GM19043 (cell line): ENCODE data around the gene DDX3X.
"Not testable (repeated sequence)": the region's sequence is repeated elsewhere in the genome, so short reads cannot be mapped to it uniquely, and the experiment has no call there.

ENCODE experiments used
- ATAC-seq: cut with Tn5 transposase; IDR thresholded peaks from one replicate; pipeline ENCODE4 v1.9.1; 2021; ENCODE audit warnings: low read depth; ENCODE audit not compliant: unreplicated experiment

The DDX3X gene

GRCh38 chrX:41409006-41409405 is 75.0 kb downstream of the DDX3X start:
- no peak for ATAC-seq

DNA sequence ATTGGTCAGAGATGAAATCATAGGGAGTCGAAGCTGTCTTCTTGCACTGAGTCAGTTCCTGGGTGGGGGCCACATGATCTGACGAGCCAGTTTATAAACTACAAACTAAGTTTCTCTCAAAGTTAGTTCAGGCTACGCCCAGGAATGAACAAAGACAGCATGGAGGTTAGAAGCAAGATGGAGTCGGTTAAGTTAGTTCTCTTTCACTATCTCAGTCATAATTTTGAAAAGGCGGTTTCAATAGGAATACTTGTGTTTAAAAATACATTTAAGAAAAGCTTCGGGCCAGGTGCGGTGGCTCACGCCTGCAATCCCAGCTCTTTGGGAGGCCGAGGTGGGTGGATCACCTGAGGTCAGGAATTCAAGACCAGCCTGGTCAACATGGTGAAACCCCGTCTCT is 77.3 kb downstream of the DDX3X start:
- not testable (repeated sequence) for ATAC-seq

DNA sequence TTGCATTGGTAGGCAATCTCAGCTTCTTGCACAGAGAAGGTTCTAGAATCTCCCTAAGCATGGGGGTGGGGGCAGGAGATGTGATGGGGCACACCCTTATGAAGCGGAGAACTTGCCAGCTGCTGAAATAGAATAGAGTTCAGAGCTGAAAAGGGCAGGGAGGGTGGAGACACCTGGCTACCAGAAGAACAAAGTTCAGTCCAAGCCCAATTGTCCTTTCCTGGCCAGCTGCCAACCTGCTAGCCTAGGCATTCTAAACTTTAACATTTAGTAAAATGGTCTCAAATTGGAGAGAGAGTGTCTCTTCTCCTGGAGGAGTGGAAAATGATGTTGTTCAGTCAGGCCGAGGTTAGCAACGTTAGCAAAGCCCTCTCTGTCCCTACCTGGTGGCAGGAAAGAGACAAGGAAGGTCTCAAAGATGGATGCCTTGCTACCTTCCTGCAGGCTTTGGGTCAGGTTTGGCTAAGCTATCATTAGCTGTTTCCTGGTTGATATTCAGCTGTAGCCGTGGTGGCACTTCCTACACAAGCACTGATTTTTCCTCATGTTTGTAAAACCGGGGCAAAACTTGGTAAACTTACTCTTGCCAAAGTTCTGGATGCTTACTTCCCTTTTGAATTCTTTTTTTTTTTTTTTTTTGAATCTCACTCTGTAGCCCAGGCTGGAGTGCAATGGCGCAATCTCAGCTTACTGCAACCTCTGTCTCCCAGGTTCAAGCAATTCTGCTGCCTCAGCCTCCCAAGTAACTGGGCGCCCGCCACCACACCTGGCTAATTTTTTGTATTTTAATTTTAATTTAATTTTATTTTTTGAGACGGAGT is 78.5 kb downstream of the DDX3X start:
- ATAC-seq, result no peak
